ENCODE results near the gene GREB1L. TPM values are rescaled to one million over a fixed set of nuclear protein-coding genes. Genes with fewer than 3 reads are reported as not detected.

Gene GREB1L
- total RNA-seq, 1 experiment from 2014 or later: 75.4 TPM

GRCh38 chr18:21571772-21572171 is 329.7 kb downstream of the GREB1L start:
- no peaks in the 10 kb centered on the region for H3K36me3 ChIP-seq (ENCODE audit: control insufficient read depth, insufficient read depth, low read length)
- H3K27me3 ChIP-seq (replicated peaks; ENCODE audit: control insufficient read depth, insufficient read depth, low read length): no peaks in the 10 kb centered on the region
- TF ChIP-seq CTCF (IDR thresholded peaks at IDR 0.05; ENCODE audit: insufficient read depth in 1 of 2, low read depth in 1 of 2, low read length in 1 of 2, severe bottlenecking in 1 of 2, unreplicated experiment in 1 of 2): no peak
- no peaks in the 10 kb centered on the region for H3K27me3 Mint-ChIP-seq (ENCODE audit: insufficient read depth, unreplicated experiment)
- H3K27ac Mint-ChIP-seq (ENCODE audit: unreplicated experiment): no peak overlapping the region
- H3K4me1 ChIP-seq: no peaks in the 10 kb centered on the region
- H3K9me3 ChIP-seq: no peaks in the 10 kb centered on the region
- DNase-seq: no peak
- no peak overlapping the region for H3K4me3 ChIP-seq (ENCODE audit: low read depth, low read length)
- no peak overlapping the region for H3K4me3 Mint-ChIP-seq (ENCODE audit: unreplicated experiment)
- H3K4me1 Mint-ChIP-seq (ENCODE audit: low read depth, unreplicated experiment): no peaks in the 10 kb centered on the region
- CTCF ChIA-PET: no interaction called here
- POLR2A ChIA-PET: no interaction called here
- peaks cover 64% of the 10 kb centered on the region for H3K36me3 Mint-ChIP-seq (ENCODE audit: insufficient read depth, unreplicated experiment)
- intact Hi-C loops (cut with micrococcal nuclease; ENCODE audit: unreplicated experiment): no loop called here
- no TSS peak for BruUV-seq (replicated peaks)
- no peaks in the 10 kb centered on the region for H3K9me3 Mint-ChIP-seq (ENCODE audit: unreplicated experiment)

Other genes with a start within 250 kb of the GREB1L start
- gene ROCK1, start 130.4 kb upstream of the GREB1L start, total RNA-seq (2022): 50.3 and 51.3 TPM in 2 replicates

Data from Caco-2 (cell line).